GM21737 (cell line): ENCODE results near the gene PTPRG.

Source experiments
- ATAC-seq: cut with Tn5 transposase; IDR thresholded peaks from one replicate; pipeline ENCODE4 v1.9.1; 2021; ENCODE audit warnings: mild to moderate bottlenecking, moderate library complexity; ENCODE audit not compliant: unreplicated experiment

The PTPRG gene

DNA sequence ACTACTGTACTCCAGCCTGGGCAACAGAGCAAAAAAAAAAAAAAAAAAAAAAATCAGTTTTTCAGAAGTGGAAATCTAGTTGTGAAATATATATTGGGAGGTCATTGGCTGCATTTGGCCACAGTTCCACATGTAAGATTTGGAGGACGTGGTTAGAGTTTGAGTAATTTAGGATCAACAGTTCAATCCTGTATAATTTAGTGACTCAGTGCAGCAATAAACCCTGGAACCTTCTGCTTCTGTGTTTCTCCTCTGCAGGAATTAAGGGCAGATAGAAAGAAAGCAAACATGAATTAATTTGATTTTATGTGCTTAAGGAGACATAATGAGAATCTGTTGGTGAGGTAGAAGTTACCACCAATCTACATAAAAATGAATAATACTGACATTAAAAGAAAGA is 347.0 kb downstream of the PTPRG start:
- ATAC-seq: no peak

DNA sequence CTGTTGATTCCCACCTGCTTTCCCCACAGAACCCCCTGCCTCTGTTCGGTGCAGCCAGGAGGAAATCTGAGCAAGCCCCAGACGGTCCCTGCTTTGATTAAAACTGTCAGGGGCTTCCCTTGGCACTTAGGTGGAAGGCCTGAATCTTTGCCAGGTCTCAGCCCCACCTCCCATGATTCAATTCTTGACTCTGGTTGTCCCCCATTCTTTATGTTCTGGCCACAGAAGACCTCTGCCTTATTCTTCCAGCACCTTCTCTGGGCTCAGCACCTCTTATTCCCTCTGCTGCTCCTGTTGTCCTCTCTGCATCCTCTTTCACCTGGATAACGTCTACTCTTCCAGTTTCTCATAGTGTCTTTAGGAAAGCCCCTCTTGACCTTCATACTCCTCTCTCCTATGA is 349.4 kb downstream of the PTPRG start:
- no peak for ATAC-seq

DNA sequence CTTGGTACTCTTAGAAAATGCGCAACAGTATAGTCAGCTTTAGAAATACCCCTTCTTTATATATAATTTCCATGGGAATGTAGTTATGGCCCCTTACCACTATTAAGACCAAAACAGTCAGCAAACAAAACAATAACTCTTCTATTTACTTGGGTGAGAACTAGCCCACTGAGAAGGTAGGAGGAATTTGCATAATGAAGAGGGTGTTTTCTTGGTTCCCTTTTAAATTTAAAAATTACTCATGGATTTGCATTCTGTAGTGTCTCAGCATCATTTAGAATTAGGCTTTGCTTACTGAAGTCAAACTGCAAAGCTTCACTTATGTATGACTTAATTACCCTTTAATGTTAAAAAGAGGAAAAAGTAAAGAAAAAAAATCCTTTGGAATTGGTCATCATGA is 350.8 kb downstream of the PTPRG start:
- ATAC-seq: no peak

DNA sequence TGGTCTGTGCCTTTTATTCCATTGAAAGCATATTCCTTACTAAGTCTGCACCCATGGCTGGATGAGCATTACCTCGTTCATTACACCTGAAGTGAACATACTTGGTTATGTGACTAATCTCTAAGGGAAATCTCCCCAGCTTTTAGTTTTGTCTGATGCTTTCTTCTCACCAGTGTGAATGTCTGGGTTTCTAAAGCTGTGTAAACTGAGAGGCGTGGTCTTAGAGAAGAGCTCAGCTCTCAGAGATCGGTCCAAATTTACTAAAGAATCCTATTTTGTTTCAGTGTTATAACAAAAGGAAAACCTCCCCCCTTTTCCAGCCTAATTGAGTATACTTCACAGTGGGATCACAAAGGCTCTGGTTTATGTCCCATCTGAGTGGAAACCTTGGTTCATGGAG is 352.3 kb downstream of the PTPRG start:
- ATAC-seq: no peak

DNA sequence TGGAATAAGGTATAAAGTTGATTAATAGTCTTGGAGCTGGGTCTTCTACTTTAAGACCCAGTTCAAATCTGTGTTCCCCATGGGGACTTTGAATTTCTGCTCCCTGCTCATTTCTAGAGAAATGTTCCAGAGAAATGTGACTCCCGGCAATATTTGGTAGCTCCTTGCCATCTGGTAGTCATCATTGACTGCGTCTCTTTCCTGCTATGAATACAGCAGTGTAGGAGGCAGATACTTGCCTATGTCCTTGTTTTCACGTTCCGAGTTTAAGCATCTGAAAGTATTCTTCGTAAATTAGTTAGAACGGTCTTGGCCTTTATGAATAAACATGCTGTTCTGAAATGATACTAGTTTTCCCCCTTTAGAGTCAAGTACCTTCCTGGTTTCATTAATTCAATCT is 352.9 kb downstream of the PTPRG start:
- ATAC-seq: no peak

DNA sequence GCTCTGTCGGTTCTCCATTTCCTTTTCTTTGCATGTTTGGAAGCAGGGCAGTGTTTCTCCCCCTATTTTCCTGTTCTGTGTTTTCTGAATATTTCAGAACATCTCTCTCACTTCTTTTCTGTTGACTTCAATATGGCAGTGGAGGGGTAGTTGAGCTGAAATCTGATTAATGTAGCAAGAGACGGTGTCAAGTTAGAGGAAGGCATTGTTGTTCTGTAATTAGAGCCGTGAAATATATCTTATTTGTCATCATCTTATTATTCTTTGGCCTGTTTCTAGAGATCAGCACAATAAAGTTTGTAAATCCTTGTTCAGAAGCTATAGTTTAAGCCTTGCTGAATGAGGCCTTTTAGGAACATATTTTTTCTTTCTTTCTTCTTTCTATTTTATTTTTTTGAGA is 353.9 kb downstream of the PTPRG start:
- ATAC-seq: no peak

DNA sequence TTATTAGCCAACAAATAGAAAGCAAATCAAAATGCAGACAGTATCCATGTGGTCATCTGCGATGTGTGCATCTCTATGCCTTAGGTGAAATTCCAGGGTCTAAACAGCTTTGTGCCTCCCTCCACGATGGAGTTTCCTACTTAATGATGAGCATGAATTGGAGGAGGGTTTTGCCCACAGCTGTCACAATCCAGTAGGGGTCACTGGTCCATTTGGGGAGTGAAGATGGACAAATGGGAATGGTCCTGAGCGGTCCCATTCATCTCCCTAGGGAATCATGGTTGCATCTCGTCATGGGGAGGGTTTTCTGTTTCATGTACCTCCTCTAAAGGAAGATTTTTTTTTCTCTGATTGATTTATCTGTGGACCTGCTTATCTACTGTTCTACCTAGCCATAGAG is 358.0 kb downstream of the PTPRG start:
- ATAC-seq: no peak

DNA sequence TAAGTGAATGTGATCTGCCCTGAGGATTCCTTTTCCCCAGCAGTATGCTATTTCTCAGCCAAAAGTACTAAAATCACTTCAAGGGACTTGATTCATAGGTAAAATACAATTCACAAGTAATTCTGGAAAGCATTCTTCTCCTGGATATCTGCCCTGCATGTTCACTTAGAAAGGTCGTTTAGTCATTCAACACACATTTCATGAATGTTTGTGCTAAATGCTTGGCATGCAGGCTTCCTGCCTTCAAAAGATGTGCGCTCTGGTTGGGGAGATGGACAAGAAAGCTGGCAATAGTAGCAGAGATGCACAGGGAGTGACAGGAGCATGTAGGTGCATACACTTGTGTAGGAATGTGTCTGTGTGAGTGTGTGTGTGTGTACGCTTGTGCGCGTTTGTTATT is 360.7 kb downstream of the PTPRG start:
- ATAC-seq: no peak

DNA sequence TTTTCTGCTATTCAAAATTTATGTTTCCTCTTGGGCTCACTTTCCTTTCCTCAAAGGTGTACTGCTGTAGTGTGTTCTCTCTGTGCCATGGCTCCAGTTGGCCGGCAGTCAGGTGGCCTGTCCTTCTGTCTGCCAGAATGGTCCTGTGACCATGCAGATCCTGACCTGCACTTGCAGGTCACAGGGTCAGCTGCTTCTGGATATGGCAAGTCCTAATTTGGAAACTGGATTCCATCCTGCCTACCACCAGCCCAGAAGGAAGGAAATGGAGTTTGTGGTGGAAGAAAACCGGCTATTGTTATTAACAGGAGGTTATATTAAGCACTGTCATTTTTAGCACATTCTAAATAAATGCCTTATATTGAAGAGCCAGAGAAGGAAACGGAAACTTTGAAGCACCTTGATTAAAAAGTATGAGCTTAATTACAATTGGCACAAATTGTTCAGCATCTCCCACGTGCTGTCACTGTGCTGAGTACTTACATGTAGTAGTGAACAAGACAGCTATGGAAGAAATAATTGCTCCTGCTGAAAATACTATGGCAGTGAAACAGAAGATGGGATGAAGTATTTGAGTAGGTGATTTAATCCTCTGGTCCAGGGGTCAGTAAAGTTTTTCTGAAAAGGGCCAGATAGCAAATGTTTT is 362.8 kb downstream of the PTPRG start:
- ATAC-seq: no peak

DNA sequence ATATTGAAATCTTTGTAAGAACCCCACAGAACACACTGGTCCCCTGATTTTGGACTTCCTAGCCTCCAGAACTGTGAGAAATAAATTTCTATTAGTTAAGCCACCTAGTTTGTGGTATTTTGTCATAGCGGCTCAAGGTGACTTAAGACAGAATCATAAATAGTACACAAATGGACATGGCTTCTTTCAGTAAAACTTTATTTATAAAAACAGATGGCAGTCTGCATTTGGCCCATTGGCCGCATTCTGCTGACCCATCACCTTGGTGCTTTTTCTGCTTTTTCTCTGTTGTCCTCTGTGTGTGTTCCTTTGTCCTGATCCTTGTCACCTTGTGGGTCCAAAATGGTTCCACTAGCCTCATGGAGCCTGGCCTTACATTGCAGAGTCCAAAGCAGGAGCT is 363.6 kb downstream of the PTPRG start:
- ATAC-seq: no peak

DNA sequence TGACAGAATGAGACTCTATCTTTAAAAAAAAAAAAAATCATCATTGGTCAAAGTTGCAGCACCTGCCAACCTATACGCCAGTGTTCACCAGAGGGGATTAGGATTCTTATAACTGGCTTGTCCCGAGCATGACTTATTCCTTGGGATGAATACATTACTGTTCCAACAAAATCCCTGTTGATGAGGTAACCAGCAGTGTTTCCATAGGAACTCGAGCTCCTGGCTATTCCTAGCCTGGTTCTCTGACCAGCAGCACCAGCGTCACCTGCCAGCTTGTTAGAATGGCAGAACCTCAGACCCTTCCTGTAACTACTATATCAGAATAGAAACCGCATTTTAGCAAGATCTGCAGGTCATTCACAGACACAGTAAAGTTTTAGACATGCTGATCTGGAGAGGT is 364.4 kb downstream of the PTPRG start:
- no peak for ATAC-seq

DNA sequence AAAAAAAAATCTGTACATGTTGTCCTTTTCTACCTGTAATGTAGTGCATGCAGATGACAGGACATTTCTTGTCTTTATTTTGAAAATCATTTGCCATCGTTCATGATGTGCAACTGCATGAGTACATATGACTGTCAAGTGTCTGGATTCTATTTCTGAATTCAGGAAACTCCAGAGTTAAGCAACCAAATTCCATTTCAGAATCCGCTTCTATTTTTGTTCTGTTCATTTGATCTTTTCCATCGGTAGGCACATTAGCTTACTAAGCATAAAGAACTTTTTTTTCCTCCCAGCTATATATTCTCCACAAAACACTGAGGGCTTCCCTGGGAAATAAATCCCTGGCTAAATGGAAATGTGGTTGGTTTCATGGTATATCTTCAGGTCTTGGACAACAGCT is 365.6 kb downstream of the PTPRG start:
- ATAC-seq: no peak

DNA sequence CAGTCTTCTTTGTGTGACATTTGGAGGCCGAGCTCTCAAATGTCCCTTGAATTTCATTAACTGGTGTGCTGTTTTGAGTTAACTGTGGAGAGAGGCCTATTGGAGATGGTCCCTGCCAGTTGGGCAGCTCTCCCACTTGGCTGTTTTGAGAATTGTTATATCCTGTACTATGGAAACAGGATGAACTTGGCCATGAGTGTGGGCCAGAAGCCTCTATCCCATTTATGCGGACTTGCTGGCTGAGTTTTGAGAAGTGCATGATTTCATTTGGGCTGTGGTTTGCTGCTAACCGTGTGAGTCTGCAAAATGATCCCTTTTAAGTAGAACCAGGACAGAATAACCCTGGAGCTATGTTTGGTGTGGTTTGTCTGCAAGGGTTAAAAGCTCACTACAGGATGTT is 366.0 kb downstream of the PTPRG start:
- ATAC-seq: no peak

DNA sequence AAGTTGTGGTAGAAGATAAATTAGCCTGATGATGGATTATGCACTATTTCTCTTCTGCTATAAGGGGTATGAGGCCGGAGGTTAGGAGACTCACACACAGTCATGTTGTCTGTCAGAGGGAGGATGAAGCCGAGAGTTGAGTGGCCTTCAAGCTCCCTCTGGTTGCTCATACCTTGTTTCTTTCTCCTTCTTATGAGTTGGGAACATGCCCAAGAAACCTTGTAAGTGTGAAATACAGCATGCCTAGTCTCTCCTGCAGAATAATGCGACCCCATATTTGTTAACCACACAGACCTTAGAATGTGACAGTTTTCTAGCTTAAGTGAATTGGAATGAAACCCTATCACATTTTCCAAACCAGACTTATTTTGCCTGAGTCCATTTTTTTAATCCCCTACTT is 366.7 kb downstream of the PTPRG start:
- ATAC-seq: no peak

DNA sequence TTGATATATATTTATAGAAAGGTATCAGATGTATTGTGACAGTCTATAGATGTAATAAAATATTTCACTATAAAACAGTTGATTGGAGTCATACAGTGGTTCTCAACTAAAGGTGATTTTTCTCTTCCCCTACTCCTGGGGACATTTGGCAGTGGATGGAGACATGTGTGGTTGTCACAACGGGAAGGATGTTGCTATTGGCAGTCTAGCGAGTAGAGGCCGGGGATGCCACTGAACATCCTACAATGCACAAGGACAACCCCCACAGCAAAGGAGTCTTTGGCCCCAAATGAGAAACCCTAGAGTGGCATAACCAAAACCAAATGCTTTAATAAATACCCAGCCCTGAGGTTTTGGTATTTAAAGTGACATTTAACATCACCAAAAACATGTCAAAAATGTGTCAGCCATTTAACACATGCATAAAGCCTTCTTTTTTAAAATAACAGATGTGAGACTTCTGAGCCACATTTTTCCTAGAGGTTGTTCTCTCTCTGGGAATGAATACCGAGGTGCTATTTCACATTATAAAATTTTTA is 367.5 kb downstream of the PTPRG start:
- no peak for ATAC-seq

DNA sequence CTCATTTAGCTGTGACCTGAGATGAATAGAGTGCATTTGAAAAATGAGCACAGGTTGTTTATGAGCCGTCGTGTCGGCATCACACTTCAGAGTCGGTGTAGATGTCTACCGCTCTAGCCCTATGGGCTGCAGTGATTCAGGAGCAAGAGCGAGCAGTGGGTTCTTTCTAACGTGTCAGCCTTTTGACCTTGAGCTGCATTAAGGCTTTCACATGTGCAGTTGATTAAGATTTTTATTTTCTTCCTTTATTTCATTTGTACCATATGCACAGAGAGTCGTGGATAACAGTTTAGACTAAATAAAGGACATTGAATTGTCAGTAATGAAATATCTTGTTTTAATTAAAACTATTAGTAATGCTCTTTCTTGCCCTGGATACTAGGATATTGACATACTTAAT is 368.2 kb downstream of the PTPRG start:
- no peak for ATAC-seq

DNA sequence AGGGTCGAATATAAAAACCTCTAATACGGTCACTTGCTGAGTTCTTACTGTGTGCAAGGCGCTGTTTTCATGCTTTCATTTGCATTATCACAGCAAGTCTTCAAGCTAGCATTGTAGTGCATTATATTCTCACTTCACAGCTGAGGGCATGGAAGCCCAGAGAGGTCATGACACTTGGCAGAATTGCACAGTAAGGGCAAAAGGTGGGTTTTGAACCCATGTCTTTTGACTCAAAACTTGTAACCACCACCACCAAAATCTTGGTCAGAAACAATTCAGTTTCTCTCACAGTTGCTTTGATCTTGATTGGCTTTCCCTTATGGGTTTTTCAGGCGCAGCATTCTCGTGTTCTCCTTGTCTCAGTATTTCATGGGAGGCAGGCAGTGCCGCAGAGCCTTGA is 371.1 kb downstream of the PTPRG start:
- ATAC-seq: no peak

DNA sequence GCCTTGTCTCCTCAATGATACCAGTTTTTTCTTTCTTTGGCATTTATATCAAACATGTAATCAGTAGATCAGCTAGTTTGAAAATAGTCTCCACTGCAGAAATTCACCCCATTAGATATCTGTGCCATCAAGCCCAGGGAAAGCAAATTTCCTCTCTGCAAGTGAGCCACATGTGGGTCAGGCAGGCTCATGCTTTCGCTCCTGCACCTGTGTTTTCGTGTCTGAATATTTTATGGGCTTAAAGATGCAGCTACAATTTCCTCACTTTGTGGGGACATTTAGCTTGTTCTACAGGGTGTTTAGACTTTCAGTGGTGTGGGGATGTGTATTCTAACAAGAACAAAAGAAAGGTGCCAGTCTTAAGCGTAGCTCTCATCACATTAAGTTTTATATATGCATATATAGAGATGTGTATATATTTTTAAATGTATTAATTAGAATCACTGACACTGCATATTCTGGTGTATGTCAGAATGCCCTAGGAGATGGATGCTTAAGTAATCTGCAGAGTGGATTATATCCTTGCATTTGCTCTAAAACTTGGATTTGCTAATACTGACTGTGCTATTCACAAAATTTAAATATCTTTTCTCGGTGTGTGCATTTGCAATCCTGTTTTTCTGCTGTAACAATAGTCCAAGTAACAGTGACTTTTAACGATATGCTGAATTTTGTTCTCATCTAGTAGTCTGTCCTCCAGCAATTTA is 372.6 kb downstream of the PTPRG start:
- no peak for ATAC-seq

DNA sequence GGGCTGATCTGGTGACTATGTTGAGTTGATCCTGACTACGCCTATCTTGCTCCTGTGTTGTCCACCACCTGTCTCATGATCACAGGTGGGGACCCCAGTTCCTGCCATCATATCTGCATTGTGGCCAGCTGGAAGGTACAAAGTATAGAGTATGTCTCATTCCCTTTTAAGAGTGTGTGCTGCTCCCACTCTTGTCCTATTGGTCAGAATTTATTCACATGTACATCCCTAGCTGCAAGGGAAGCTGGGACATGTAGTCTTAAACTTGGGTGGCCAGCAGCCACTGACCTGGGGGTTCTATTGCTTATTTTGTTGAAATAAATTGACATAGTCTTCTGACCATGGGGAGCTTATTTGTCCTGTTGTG is 373.1 kb downstream of the PTPRG start:
- no peak for ATAC-seq

DNA sequence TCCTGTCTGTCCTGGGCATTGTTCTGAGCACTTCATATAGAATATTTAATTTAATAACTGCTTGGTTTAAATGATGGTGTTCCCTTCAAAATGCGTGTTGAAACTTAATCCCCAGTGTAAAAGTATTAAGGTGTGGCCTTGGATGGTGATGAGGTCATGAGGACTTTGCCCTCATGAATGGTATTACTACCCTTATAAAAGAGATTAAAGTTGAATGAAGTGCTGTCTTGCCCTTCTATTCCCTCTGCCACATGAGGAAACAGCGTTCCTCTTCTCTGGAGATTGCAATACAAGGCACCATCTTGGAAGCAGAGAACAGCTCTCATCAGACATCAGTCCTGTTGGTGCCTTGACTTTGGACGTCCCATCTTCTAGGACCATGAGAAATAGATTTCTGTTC is 374.4 kb downstream of the PTPRG start:
- no peak for ATAC-seq

DNA sequence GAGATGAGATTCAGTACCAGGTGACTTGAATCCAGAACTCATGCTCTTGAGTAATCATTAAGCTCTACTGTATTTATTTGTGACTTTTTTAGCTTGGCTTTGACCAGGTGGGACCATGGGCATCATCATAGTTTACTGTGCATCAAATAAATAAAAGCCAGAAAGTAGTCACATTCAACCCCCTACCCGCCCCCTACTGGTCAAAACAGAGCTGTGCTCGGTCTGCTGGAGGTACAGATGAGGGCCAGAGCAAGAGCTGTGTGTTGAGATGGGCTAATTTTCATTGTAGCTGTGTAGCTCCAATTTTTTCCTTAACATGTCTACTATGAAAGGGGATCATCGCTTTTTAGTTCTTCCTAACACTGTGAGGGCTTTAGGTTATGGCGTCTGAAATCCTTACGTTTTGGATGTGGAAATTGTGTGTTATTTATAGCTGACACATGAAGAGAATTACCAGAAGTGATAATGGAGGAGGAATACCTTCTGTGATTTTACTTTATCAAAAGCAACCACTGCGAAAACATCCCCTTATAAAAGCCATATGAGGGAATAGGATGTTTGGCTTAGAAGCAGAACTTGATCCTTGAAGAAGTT is 375.1 kb downstream of the PTPRG start:
- no peak for ATAC-seq

DNA sequence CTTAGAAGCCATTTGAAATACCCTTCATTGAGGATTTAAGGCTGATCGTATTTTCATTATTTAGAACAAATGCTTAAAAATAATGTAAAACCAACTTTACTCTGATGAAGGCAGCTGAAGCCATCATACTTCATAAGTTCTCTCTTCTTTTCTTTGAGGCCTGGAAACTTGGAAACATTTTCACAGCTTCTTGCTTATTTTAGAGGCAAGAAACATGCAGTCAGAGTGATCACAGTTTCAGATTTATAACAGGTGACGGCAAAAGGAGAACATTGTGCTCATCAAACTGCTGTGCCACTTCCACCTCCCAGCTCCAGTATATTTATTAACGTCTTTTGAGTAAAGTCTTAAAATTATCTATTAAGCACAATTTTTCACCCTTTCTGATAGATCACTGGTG is 376.1 kb downstream of the PTPRG start:
- ATAC-seq: no peak
